Measurements from ENCODE around the gene PACSIN1. TPM values are rescaled to one million over a fixed set of nuclear protein-coding genes. Genes with fewer than 3 reads are reported as not detected.

The PACSIN1 gene
- total RNA-seq, 1 donor from 2014 or later: under 0.01 TPM

DNA sequence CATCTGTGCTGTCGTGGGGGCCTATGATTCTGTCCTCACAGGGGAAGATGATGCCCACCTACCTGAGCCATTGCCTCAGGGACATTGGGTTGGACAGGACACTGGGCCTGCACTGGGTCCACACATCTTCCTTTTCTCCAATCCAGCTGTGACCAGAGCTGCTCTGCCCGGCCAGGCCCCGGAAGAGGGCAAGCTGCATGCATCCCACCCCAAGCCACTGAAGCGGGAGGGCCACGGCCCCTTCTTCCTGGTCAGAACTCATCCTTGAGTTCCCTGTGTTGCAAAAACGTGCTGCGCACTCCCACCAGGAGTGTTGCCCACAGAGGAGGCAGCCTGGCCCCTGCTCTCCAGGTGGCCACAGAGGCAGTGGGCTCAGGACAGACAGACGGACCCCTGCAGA, 52.1 kb downstream of the PACSIN1 start:
- no peak overlapping the region for H3K4me3 ChIP-seq (ENCODE audit: low read length in 3 of 3)
- no peaks in the 10 kb centered on the region for H3K4me1 ChIP-seq (ENCODE audit: control insufficient read depth in 3 of 3, insufficient read depth in 3 of 3, low read length in 3 of 3)
- peaks cover 16 to 26% (median 24%) of the 10 kb centered on the region in 3 donors for H3K27me3 ChIP-seq (ENCODE audit: control insufficient read depth in 3 of 3, insufficient read depth in 3 of 3, low read length in 3 of 3)
- no peak overlapping the region for H3K9ac ChIP-seq (ENCODE audit: low read depth in 1 of 3, low read length in 3 of 3)
- H3K27ac ChIP-seq (ENCODE audit: low read depth, low read length): no peak overlapping the region
- H3K9me3 ChIP-seq (ENCODE audit: control insufficient read depth in 3 of 3, low read length in 3 of 3): no peaks in the 10 kb centered on the region
- H3K36me3 ChIP-seq (ENCODE audit: control insufficient read depth in 3 of 3, insufficient read depth in 3 of 3, low read length in 3 of 3): no peaks in the 10 kb centered on the region

DNA sequence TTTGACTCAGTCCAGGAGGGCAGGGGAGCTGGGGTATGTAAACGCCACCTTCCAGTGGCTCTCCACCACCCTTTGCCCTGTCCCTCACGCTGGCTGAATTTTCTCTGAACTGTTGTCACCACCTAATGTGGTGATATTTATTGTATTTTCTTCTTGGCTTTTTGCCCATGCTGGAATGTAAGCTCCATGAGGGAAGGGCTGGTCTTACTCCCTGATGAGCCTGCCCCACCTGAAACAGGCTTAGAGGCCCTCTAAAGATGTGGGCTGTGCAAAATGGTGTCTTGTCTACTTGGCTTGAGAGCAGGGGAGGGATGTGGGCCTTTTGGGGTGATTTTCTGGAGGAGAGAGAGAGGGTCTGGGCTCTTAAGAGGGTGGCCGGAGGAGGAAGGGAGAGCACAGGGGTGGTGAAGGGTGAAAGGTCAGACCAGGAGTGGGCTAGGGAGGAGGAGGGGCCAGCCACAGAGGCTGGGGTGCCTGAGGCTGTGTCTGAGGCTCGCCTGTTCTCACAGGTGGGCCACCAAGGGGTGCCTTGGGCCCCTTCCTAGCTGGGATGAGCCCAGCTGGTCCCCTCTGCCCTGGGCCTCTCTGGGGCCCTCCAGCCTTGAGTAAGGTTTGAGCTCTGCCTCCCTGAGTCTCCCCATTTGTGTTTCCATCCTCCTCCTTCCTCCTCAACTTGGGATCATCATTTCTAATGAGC, 52.9 kb downstream of the PACSIN1 start:
- H3K36me3 ChIP-seq (ENCODE audit: control insufficient read depth in 3 of 3, insufficient read depth in 3 of 3, low read length in 3 of 3): no peaks in the 10 kb centered on the region
- no peak overlapping the region for H3K4me3 ChIP-seq (ENCODE audit: low read length in 3 of 3)
- H3K27me3 ChIP-seq (ENCODE audit: control insufficient read depth in 3 of 3, insufficient read depth in 3 of 3, low read length in 3 of 3): peaks cover 15 to 22% (median 18%) of the 10 kb centered on the region in 3 donors
- H3K9ac ChIP-seq (ENCODE audit: low read depth in 1 of 3, low read length in 3 of 3): no peak overlapping the region
- H3K27ac ChIP-seq (ENCODE audit: low read depth, low read length): no peak overlapping the region
- no peaks in the 10 kb centered on the region for H3K4me1 ChIP-seq (ENCODE audit: control insufficient read depth in 3 of 3, insufficient read depth in 3 of 3, low read length in 3 of 3)
- H3K9me3 ChIP-seq (ENCODE audit: control insufficient read depth in 3 of 3, low read length in 3 of 3): no peaks in the 10 kb centered on the region

DNA sequence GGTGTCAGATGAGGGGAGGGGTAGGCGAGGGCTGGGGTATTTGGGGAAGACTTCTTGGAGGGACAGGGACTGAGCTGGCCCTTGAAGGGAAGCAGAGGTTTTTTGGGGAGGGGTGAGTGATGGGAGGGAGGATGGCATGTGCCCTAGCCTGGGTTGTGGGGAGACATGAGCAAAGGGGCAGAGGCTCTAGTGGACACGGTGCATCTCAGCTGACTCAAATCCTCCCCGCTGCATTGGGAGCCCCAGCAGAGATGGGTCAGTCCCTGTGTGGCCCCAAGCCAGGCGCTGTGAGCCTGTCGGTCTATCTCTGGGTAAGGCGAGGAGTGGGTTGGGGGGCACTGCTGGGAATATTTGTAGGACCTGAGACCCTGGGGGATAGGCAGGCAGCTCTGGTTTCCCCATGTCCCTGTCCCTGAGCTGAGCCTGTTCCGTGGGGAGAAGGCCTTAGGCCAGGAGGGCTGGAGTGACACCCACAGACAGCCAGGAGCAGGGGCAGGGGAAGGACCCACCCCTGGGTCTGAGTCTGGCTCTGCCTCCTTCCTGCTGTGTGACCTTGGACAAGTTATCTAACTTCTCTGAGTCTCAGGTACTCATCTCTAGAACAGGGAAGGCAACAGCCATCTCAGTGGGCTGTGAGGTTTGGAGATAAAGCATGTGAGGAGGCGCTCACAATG, 54.2 kb downstream of the PACSIN1 start:
- no peaks in the 10 kb centered on the region for H3K4me1 ChIP-seq (ENCODE audit: control insufficient read depth in 3 of 3, insufficient read depth in 3 of 3, low read length in 3 of 3)
- no peaks in the 10 kb centered on the region for H3K36me3 ChIP-seq (ENCODE audit: control insufficient read depth in 3 of 3, insufficient read depth in 3 of 3, low read length in 3 of 3)
- H3K4me3 ChIP-seq (ENCODE audit: low read length in 3 of 3): no peak overlapping the region
- H3K9me3 ChIP-seq (ENCODE audit: control insufficient read depth in 3 of 3, low read length in 3 of 3): no peaks in the 10 kb centered on the region
- no peak overlapping the region for H3K27ac ChIP-seq (ENCODE audit: low read depth, low read length)
- H3K9ac ChIP-seq (ENCODE audit: low read depth in 1 of 3, low read length in 3 of 3): no peak overlapping the region
- H3K27me3 ChIP-seq (ENCODE audit: control insufficient read depth in 3 of 3, insufficient read depth in 3 of 3, low read length in 3 of 3): peaks cover 3 to 14% (median 10%) of the 10 kb centered on the region in 3 donors

DNA sequence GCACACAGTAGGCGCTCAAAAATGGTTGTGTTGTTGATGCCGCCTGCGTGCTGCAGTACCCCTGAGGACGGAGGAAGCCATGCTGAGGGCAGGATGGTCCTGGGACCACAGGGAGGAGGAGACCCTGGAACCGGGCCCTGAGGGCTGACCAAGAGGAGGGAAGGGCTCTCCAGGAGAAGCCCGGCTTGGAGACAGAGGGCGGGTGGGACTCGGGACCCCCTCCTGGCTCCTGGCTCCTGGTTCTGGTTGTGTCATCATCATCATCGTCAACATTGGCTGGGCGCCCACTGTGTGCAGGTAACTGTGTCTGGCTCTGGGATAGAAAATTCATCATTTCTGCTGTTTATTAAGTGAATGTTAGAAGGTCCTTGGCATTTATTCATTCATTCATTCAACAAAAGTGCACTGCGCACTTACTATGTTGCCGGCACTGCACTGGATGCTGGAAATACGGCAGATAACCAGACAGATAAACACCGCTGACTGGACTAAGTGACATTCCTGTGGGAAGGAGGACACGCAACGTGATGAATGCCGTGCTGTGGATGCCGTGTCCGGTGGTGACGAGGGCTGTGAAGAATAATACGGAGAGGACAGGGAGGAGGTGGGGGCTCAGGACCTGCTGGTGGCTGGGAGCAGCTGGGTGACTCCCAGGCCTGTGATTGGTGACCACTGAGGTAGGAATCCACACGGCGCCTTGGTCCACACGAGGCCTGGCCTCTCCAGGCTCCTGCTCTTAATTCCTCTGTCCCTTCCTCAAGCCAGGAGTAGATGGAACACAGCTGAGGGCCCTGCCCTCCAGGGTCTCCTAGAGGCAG, 55.0 kb downstream of the PACSIN1 start:
- Histone ChIP-seq H3K4me3 (ENCODE audit: low read length in 3 of 3) (no peak overlapping the region), H3K27me3 (ENCODE audit: control insufficient read depth in 3 of 3, insufficient read depth in 3 of 3, low read length in 3 of 3) (peaks cover 0 to 7% (median 5%) of the 10 kb centered on the region in 3 donors), H3K27ac (ENCODE audit: low read depth, low read length) (no peak overlapping the region), H3K4me1 (ENCODE audit: control insufficient read depth in 3 of 3, insufficient read depth in 3 of 3, low read length in 3 of 3) (no peaks in the 10 kb centered on the region), H3K36me3 (ENCODE audit: control insufficient read depth in 3 of 3, insufficient read depth in 3 of 3, low read length in 3 of 3) (no peaks in the 10 kb centered on the region), H3K9me3 (ENCODE audit: control insufficient read depth in 3 of 3, low read length in 3 of 3) (no peaks in the 10 kb centered on the region), H3K9ac (ENCODE audit: low read depth in 1 of 3, low read length in 3 of 3) (no peak overlapping the region)

DNA sequence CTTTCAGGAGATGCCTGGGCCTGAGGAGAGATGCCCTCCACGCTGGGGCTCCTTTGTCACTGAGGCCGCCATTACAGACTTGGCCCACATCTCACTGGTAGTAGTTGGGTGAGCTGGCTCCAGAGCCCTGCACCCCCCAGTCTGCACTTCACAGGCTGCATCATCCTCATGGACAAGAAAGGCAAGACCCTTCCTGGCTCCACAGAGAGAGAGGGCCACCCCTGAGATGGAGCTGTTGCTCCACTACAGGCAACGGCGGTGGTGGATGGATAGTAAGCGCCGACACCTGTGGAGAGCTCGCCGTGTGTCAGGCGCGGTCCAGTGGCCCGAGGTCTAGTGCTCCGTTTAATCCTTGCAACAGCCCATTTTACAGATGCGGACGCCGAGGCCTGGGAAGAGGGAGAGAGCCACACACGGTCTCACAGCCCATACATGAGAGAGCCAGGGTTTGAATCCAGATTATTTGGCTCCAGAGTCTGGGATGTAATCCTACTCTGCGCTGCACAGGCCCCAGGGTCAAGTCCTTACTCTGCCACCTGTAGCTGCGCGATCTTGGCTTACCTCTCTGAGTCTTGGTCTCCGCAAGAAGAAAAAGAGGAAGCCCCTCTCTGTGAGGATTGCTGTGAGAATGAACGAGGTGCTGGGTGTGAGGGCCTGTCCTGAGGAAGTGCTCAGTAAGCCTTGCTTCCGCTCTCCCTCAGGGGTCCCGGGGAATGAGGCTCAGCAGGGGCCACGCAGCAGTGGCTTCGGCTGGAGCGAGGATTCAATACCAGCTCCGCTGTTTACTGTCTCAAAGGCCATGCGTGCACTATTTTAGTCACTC, 55.8 kb downstream of the PACSIN1 start:
- Histone ChIP-seq H3K27me3 (ENCODE audit: control insufficient read depth in 3 of 3, insufficient read depth in 3 of 3, low read length in 3 of 3) (peaks cover 0 to 4% (median 0%) of the 10 kb centered on the region in 3 donors), H3K36me3 (ENCODE audit: control insufficient read depth in 3 of 3, insufficient read depth in 3 of 3, low read length in 3 of 3) (no peaks in the 10 kb centered on the region), H3K27ac (ENCODE audit: low read depth, low read length) (no peak overlapping the region), H3K4me1 (ENCODE audit: control insufficient read depth in 3 of 3, insufficient read depth in 3 of 3, low read length in 3 of 3) (peaks cover 0 to 6% (median 3%) of the 10 kb centered on the region in 3 donors), H3K4me3 (ENCODE audit: low read length in 3 of 3) (no peak overlapping the region), H3K9ac (ENCODE audit: low read depth in 1 of 3, low read length in 3 of 3) (no peak overlapping the region), H3K9me3 (ENCODE audit: control insufficient read depth in 3 of 3, low read length in 3 of 3) (no peaks in the 10 kb centered on the region)

DNA sequence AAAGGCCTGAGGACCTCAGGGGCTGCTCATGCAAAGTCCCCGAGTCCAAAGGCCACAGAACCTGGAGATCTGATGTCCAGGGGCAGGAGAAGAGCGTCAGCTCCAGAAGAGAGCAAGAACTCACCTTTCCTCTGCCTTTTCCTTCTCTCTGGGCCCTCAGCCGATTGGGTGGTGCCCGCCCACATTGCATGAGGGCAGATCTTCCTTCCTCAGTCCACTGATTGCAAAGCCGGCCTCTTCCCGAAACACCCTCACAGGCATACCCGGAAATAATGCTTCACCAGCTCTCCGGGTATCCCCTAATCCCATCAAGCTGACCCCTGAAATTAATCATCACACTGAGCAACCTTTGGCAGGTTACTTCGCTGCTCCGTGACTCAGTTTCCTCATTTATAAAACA, 56.9 kb downstream of the PACSIN1 start:
- Histone ChIP-seq H3K27me3 (ENCODE audit: control insufficient read depth in 3 of 3, insufficient read depth in 3 of 3, low read length in 3 of 3) (no peaks in the 10 kb centered on the region), H3K36me3 (ENCODE audit: control insufficient read depth in 3 of 3, insufficient read depth in 3 of 3, low read length in 3 of 3) (no peaks in the 10 kb centered on the region), H3K27ac (ENCODE audit: low read depth, low read length) (no peak overlapping the region), H3K9me3 (ENCODE audit: control insufficient read depth in 3 of 3, low read length in 3 of 3) (no peaks in the 10 kb centered on the region), H3K9ac (ENCODE audit: low read depth in 1 of 3, low read length in 3 of 3) (no peak overlapping the region), H3K4me3 (ENCODE audit: low read length in 3 of 3) (no peak overlapping the region), H3K4me1 (ENCODE audit: control insufficient read depth in 3 of 3, insufficient read depth in 3 of 3, low read length in 3 of 3) (peaks cover 3 to 13% (median 3%) of the 10 kb centered on the region in 3 donors)

DNA sequence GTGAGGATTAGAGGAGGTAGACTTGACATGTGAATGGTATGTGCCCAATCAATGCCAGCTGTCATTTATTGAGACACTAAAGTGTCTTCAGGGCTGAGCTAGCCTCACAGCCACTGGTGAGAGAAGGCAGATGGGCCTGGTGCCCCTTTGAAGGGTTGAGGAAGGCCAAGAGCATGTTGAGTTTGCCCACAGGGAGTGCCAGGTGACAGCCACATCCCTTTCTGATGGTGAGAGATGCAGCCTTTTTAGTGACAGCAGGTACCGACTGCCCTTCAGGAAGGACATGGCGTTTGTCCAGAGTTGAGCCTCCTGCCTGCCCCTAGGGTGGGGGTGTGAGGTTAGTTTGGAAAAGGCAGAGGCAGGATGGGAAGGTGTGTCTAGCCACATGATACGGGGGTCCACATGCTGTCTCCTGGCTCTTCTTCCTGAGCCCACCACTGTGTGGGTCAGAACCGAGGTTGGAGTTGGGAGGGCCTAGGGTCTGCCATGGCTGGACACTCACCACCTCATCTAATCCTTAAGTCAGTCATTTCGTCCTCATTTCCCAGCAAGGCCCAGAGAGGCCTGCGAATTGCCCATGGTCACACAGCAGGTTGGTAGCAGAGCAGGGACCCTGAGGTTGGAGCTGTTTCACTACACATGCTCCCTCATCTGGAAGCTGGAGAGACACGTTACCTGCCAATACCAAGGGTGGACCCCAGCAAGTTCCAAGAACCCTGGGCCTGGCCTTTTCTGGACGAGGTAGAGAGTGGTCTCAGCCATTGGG, 57.7 kb downstream of the PACSIN1 start:
- Histone ChIP-seq H3K27me3 (ENCODE audit: control insufficient read depth in 3 of 3, insufficient read depth in 3 of 3, low read length in 3 of 3) (no peaks in the 10 kb centered on the region), H3K9me3 (ENCODE audit: control insufficient read depth in 3 of 3, low read length in 3 of 3) (no peaks in the 10 kb centered on the region), H3K36me3 (ENCODE audit: control insufficient read depth in 3 of 3, insufficient read depth in 3 of 3, low read length in 3 of 3) (no peaks in the 10 kb centered on the region), H3K4me1 (ENCODE audit: control insufficient read depth in 3 of 3, insufficient read depth in 3 of 3, low read length in 3 of 3) (peaks cover 3 to 13% (median 3%) of the 10 kb centered on the region in 3 donors), H3K27ac (ENCODE audit: low read depth, low read length) (no peak overlapping the region), H3K9ac (ENCODE audit: low read depth in 1 of 3, low read length in 3 of 3) (no peak overlapping the region), H3K4me3 (ENCODE audit: low read length in 3 of 3) (no peak overlapping the region)

DNA sequence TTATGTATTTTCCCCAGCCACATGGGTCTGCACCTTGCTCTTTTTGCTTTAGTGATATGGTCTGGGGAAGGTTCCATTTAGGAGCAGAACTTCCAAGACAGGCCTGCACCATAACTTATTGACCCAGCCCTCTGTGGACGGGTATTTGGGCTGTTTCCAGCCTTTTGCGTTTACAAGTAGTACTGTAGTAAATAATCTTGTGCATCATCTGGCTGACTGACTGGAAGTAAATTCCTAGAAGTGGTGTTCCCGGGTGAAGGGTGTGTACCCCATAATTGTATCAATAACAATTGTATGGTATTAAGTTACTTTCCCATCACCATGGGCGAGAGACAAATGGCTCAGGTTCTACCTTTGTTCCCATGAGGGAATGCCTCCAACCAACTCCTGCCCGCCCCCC, 58.6 kb downstream of the PACSIN1 start:
- Histone ChIP-seq H3K4me1 (ENCODE audit: control insufficient read depth in 3 of 3, insufficient read depth in 3 of 3, low read length in 3 of 3) (peaks cover 3 to 13% (median 3%) of the 10 kb centered on the region in 3 donors), H3K27me3 (ENCODE audit: control insufficient read depth in 3 of 3, insufficient read depth in 3 of 3, low read length in 3 of 3) (no peaks in the 10 kb centered on the region), H3K27ac (ENCODE audit: low read depth, low read length) (no peak overlapping the region), H3K9ac (ENCODE audit: low read depth in 1 of 3, low read length in 3 of 3) (no peak overlapping the region), H3K4me3 (ENCODE audit: low read length in 3 of 3) (no peak overlapping the region), H3K9me3 (ENCODE audit: control insufficient read depth in 3 of 3, low read length in 3 of 3) (no peaks in the 10 kb centered on the region), H3K36me3 (ENCODE audit: control insufficient read depth in 3 of 3, insufficient read depth in 3 of 3, low read length in 3 of 3) (no peaks in the 10 kb centered on the region)

DNA sequence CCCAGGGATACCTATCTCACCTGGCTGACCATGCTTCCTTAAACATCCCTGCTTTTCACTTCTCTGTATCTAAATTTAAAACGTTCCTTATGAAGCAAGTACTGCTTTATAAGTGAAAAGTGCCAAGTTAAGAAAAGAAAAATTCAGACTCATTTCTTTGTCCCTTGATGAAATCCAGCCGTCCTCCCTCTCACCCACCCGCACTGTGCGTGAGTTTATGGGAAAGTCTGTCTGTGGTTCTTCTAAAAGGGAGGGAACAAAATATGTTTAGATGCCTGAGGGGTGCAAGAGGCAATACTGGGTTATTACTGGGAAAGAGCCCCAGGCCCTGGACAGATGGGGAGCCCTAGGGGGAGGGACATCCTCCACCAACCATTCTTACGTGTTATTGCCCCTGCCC, 59.1 kb downstream of the PACSIN1 start:
- Histone ChIP-seq H3K4me3 (ENCODE audit: low read length in 3 of 3) (no peak overlapping the region), H3K27me3 (ENCODE audit: control insufficient read depth in 3 of 3, insufficient read depth in 3 of 3, low read length in 3 of 3) (no peaks in the 10 kb centered on the region), H3K9ac (ENCODE audit: low read depth in 1 of 3, low read length in 3 of 3) (no peak overlapping the region)

More for the DNA sequence above, 59.1 kb downstream of the PACSIN1 start:
- Histone ChIP-seq H3K27ac (ENCODE audit: low read depth, low read length) (no peak overlapping the region), H3K36me3 (ENCODE audit: control insufficient read depth in 3 of 3, insufficient read depth in 3 of 3, low read length in 3 of 3) (no peaks in the 10 kb centered on the region), H3K9me3 (ENCODE audit: control insufficient read depth in 3 of 3, low read length in 3 of 3) (no peaks in the 10 kb centered on the region), H3K4me1 (ENCODE audit: control insufficient read depth in 3 of 3, insufficient read depth in 3 of 3, low read length in 3 of 3) (peaks cover 3 to 13% (median 3%) of the 10 kb centered on the region in 3 donors)
